ENCODE data around the gene ST6GALNAC1. TPM values are rescaled to one million over a fixed set of nuclear protein-coding genes. Genes with fewer than 3 reads are reported as not detected.

Gene ST6GALNAC1, protein sequence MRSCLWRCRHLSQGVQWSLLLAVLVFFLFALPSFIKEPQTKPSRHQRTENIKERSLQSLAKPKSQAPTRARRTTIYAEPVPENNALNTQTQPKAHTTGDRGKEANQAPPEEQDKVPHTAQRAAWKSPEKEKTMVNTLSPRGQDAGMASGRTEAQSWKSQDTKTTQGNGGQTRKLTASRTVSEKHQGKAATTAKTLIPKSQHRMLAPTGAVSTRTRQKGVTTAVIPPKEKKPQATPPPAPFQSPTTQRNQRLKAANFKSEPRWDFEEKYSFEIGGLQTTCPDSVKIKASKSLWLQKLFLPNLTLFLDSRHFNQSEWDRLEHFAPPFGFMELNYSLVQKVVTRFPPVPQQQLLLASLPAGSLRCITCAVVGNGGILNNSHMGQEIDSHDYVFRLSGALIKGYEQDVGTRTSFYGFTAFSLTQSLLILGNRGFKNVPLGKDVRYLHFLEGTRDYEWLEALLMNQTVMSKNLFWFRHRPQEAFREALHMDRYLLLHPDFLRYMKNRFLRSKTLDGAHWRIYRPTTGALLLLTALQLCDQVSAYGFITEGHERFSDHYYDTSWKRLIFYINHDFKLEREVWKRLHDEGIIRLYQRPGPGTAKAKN
- polyA plus RNA-seq (2013, experiment 1 of 2), result not detected
- 0.03 TPM for polyA plus RNA-seq (2013, experiment 2 of 2)

- H3K27ac ChIP-seq (ENCODE audit: low read length, poor library complexity, severe bottlenecking), result no peak within 1 kb of the TSS
- no peak within 1 kb of the TSS for H2BK5ac ChIP-seq (ENCODE audit: low read depth, low read length, poor library complexity, severe bottlenecking)
- no peak within 1 kb of the TSS for H3K23ac ChIP-seq (ENCODE audit: low read length in 2 of 2)
- no peak within 1 kb of the TSS for H3K4me3 ChIP-seq (ENCODE audit: insufficient read depth in 1 of 2, low read depth in 1 of 2, low read length in 2 of 2)
- H2BK120ac ChIP-seq (ENCODE audit: low read depth, low read length), result no peak within 1 kb of the TSS
- H3K27me3 ChIP-seq (ENCODE audit: control insufficient read depth in 1 of 2, insufficient read depth in 1 of 2, low read length in 2 of 2), result peaks cover 5 to 36% of the 10 kb centered on the region in 2 experiments
- H4K91ac ChIP-seq (ENCODE audit: low read length), result no peak within 1 kb of the TSS
- H2AFZ ChIP-seq (ENCODE audit: low read depth, low read length), result no peak within 1 kb of the TSS
- H2BK15ac ChIP-seq (ENCODE audit: low read depth, poor library complexity, severe bottlenecking), result no peak within 1 kb of the TSS
- no peaks in the 10 kb centered on the region for H3K79me1 ChIP-seq (replicated peaks; ENCODE audit: low read length, poor library complexity, severe bottlenecking)
- no peak within 1 kb of the TSS for H3K14ac ChIP-seq (ENCODE audit: low read length in 2 of 2)
- no peak for DNase-seq
- H2BK12ac ChIP-seq (ENCODE audit: low read length in 2 of 2), result peak within 1 kb of the TSS in 1 of 2 experiments; percentile 28
- H3K18ac ChIP-seq (ENCODE audit: low read depth in 1 of 2, low read length in 2 of 2), result no peak within 1 kb of the TSS
- H2AK5ac ChIP-seq (ENCODE audit: low read length, severe bottlenecking), result no peak within 1 kb of the TSS
- H3K9ac ChIP-seq (ENCODE audit: low read length), result no peak within 1 kb of the TSS
- no peak within 1 kb of the TSS for H4K8ac ChIP-seq (ENCODE audit: low read length)
- peaks cover 11% of the 10 kb centered on the region for H3K9me3 ChIP-seq (ENCODE audit: control insufficient read depth, low read length)
- no peaks in the 10 kb centered on the region for H3K36me3 ChIP-seq (ENCODE audit: control insufficient read depth in 1 of 2, insufficient read depth in 2 of 2, low read depth in 1 of 2, low read length in 2 of 2)
- H3K4me2 ChIP-seq (ENCODE audit: low read length, poor library complexity, severe bottlenecking), result no peak within 1 kb of the TSS
- H3K4me1 ChIP-seq (ENCODE audit: control insufficient read depth, insufficient read depth, low read depth, low read length), result peaks cover 5% of the 10 kb centered on the region
- H3K4ac ChIP-seq (ENCODE audit: low read depth in 1 of 2, low read length in 2 of 2), result no peak within 1 kb of the TSS
- 85% methylated on average over 7 of the region's 7 CpGs for WGBS
These were observed at the start of gene ST6GALNAC1 for GRCh38 chr17:76643553-76644148. TSS of gene ST6GALNAC1 (minus strand) at chr17:76643757. CDS start at chr17:76643638, 119 bp downstream.

DNA sequence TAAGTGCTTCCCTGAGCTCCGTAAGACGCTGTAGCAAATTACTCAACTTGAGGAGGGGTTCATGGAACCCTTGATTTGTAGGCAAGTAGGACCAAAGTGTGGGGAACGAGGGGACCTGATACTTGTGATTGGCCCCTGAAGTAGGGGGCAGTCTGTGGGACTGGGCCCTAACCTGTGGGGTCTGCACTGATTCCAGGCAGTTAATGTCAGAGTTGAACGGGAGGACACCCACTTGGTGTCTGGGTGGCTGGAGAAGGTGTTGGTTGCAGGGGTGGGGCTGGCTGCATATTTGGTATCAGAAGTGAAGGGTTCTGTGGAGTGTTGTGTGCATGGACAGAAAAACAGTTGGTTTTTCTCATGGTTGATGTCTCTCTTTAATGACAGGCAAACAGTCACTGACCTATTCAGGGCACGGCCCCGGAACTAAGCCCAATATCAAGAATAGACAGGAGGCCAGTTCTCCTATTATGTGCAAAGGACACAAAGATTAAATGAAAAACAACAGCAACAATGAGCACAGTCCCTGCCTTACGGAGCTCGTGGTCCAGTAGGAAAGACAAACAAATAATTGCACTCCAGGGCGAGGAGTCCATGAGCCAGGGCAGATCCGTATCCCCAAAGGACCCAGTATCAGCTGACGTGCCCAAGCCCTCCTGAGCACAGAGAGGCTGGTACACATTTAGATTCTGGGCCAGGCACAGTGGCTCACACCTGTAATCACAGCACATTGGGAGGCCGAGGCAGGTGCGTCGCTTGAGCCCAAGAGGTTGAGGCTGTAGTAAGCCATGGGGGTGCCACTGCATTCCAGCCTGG lies 48.0 kb upstream of the ST6GALNAC1 start:
- Histone ChIP-seq H3K79me1 (replicated peaks; ENCODE audit: low read length, poor library complexity, severe bottlenecking) (peaks cover 21% of the 10 kb centered on the region), H3K4me2 (ENCODE audit: low read length, poor library complexity, severe bottlenecking) (no peak overlapping the region), H3K4me1 (ENCODE audit: control insufficient read depth, insufficient read depth, low read depth, low read length) (peaks cover 59% of the 10 kb centered on the region), H2AFZ (ENCODE audit: low read depth, low read length) (no peak overlapping the region), H3K18ac (ENCODE audit: low read depth in 1 of 2, low read length in 2 of 2) (no peak overlapping the region), H3K36me3 (ENCODE audit: control insufficient read depth in 1 of 2, insufficient read depth in 2 of 2, low read depth in 1 of 2, low read length in 2 of 2) (peaks cover 2 to 20% of the 10 kb centered on the region in 2 experiments), H3K4me3 (ENCODE audit: insufficient read depth in 1 of 2, low read depth in 1 of 2, low read length in 2 of 2) (no peak overlapping the region), H4K91ac (ENCODE audit: low read length) (peak overlapping the region; percentile 29), H2BK120ac (ENCODE audit: low read depth, low read length) (no peak overlapping the region), H2BK15ac (ENCODE audit: low read depth, poor library complexity, severe bottlenecking) (peak overlapping the region; percentile 73), H3K9me3 (ENCODE audit: control insufficient read depth, low read length) (no peaks in the 10 kb centered on the region), H3K4ac (ENCODE audit: low read depth in 1 of 2, low read length in 2 of 2) (no peak overlapping the region), H3K27ac (ENCODE audit: low read length, poor library complexity, severe bottlenecking) (no peak overlapping the region), H3K9ac (ENCODE audit: low read length) (no peak overlapping the region), H2BK5ac (ENCODE audit: low read depth, low read length, poor library complexity, severe bottlenecking) (no peak overlapping the region), H4K8ac (ENCODE audit: low read length) (no peak overlapping the region), H3K27me3 (ENCODE audit: control insufficient read depth in 1 of 2, insufficient read depth in 1 of 2, low read length in 2 of 2) (no peaks in the 10 kb centered on the region), H2BK12ac (ENCODE audit: low read length in 2 of 2) (peak overlapping the region in 1 of 2 experiments; percentile 11), H2AK5ac (ENCODE audit: low read length, severe bottlenecking) (peak overlapping the region; percentile 47), H3K23ac (ENCODE audit: low read length in 2 of 2) (no peak overlapping the region), H3K14ac (ENCODE audit: low read length in 2 of 2) (peak overlapping the region in 1 of 2 experiments; percentile 51)
- DNase-seq, result no peak
- WGBS, result 95% methylated on average over 14 of the region's 14 CpGs

DNA sequence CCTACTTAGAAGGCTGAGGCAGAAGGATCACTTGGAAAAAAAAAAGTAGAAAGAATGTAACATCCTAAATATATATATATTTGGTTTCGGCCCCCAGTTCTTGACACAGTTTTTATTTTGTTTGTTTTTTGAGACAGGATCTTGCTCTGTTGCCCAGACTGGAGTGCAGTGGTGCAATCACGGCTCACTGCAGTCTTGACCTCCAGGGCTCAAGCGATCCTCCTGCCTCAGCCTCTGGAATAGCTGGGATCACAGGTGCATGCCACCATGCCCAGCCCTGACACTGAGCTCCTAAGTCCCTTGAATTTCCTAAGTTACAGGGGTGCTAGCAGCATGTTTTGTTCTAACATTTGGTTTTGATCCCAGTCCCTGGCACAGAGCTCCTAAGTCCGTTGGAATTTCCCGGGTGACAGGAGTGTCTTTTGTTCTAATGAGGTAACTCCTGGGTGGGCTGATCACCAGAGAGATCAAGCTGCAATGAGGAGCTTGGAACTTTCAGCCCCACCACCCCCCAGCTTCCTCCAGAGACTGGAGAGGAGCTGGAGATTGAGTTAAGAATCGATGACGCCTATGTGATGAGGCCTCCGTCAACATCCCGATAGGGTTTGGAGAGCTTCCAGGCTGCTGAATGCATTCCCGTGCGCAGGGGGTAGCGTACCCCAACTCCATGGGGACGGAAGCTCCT lies 47.2 kb upstream of the ST6GALNAC1 start:
- WGBS, result 94% methylated on average over 13 of the region's 13 CpGs
- Histone ChIP-seq H2BK15ac (ENCODE audit: low read depth, poor library complexity, severe bottlenecking) (no peak overlapping the region), H3K79me1 (replicated peaks; ENCODE audit: low read length, poor library complexity, severe bottlenecking) (peaks cover 23% of the 10 kb centered on the region), H3K18ac (ENCODE audit: low read depth in 1 of 2, low read length in 2 of 2) (no peak overlapping the region), H2AK5ac (ENCODE audit: low read length, severe bottlenecking) (peak overlapping the region; percentile 31), H3K4me3 (ENCODE audit: insufficient read depth in 1 of 2, low read depth in 1 of 2, low read length in 2 of 2) (no peak overlapping the region), H2BK12ac (ENCODE audit: low read length in 2 of 2) (no peak overlapping the region), H3K27me3 (ENCODE audit: control insufficient read depth in 1 of 2, insufficient read depth in 1 of 2, low read length in 2 of 2) (no peaks in the 10 kb centered on the region), H2BK5ac (ENCODE audit: low read depth, low read length, poor library complexity, severe bottlenecking) (no peak overlapping the region), H3K4ac (ENCODE audit: low read depth in 1 of 2, low read length in 2 of 2) (no peak overlapping the region), H2BK120ac (ENCODE audit: low read depth, low read length) (no peak overlapping the region), H3K9me3 (ENCODE audit: control insufficient read depth, low read length) (no peaks in the 10 kb centered on the region), H3K9ac (ENCODE audit: low read length) (no peak overlapping the region), H4K8ac (ENCODE audit: low read length) (no peak overlapping the region), H3K36me3 (ENCODE audit: control insufficient read depth in 1 of 2, insufficient read depth in 2 of 2, low read depth in 1 of 2, low read length in 2 of 2) (peaks cover 6 to 22% of the 10 kb centered on the region in 2 experiments), H4K91ac (ENCODE audit: low read length) (no peak overlapping the region), H2AFZ (ENCODE audit: low read depth, low read length) (no peak overlapping the region), H3K4me1 (ENCODE audit: control insufficient read depth, insufficient read depth, low read depth, low read length) (peaks cover 59% of the 10 kb centered on the region), H3K14ac (ENCODE audit: low read length in 2 of 2) (no peak overlapping the region), H3K27ac (ENCODE audit: low read length, poor library complexity, severe bottlenecking) (no peak overlapping the region), H3K4me2 (ENCODE audit: low read length, poor library complexity, severe bottlenecking) (no peak overlapping the region), H3K23ac (ENCODE audit: low read length in 2 of 2) (no peak overlapping the region)
- DNase-seq, result no peak

Measured in mesenchymal stem cell (in vitro differentiated cells and primary cell).